ENCODE measurements around the gene PTPRN2. TPM values are rescaled to one million over a fixed set of nuclear protein-coding genes. Genes with fewer than 3 reads are reported as not detected.

The PTPRN2 gene
- total and polyA plus RNA-seq, 2 of the 13 experiments (the other 11 are each of a cell fraction or from before 2014, with no cell fraction given) = 2.5 to 24.2 TPM

GRCh38 chr7:157735826-157736225 is 851.8 kb downstream of the PTPRN2 start:
- no peak for DNase-seq (ENCODE audit: low spot score)
- Histone ChIP-seq H3K27ac (ENCODE audit: extremely low read length, insufficient read depth, low read length) (no peak overlapping the region), H2AFZ (ENCODE audit: low read length) (no peak overlapping the region), H3K9ac (ENCODE audit: insufficient read depth, low read depth, low read length) (no peak overlapping the region), H3K4me3 (replicated peaks in 1 of 3; ENCODE audit: insufficient read depth in 1 of 3, low read depth in 2 of 3, low read length in 3 of 3) (no peak overlapping the region), H3K4me2 (ENCODE audit: low read depth, low read length) (no peak overlapping the region), H3K9me3 (ENCODE audit: low read length) (no peaks in the 10 kb centered on the region), H3K79me2 (ENCODE audit: insufficient read depth, low read length) (no peaks in the 10 kb centered on the region), H3K27me3 (ENCODE audit: control insufficient read depth in 1 of 2, insufficient read depth in 2 of 2, low read length in 2 of 2) (peaks cover 8 to 44% of the 10 kb centered on the region in 2 experiments; a peak in 4 of 5 replicates), H3K4me1 (ENCODE audit: insufficient read depth, low read length) (no peaks in the 10 kb centered on the region), H4K20me1 (ENCODE audit: insufficient read depth, low read length) (peaks cover 7% of the 10 kb centered on the region; the same call in 1 of the 2 replicates), H3K36me3 (replicated peaks in 1 of 2; ENCODE audit: control insufficient read depth in 1 of 2, insufficient read depth in 2 of 2, low read length in 2 of 2) (no peaks in the 10 kb centered on the region)
- no peak for ATAC-seq
- intact Hi-C loops (cut with micrococcal nuclease; ENCODE audit: unreplicated experiment) (no loop called here), in situ Hi-C loops (cut with HindIII; ENCODE audit: extremely low pct_ligation_motif_present, low pct_unique_long_range_greater_than_20kb) (no loop called here)
- no TSS peak for BruUV-seq (replicated peaks)
- no peak for FAIRE-seq
- POLR2A ChIA-PET = no interaction called here
- CTCF ChIA-PET (ENCODE audit: low intra/inter-chr PET ratio, low total read pairs) = no interaction called here
- 45% methylated on average over 10 of the region's 14 CpGs for WGBS (ENCODE audit: low lambda C conversion rate)
- no peak for TF ChIP-seq HBP1 (CRISPR knock-in tag; IDR thresholded peaks at IDR 0.05; ENCODE audit: low read depth)
- TF ChIP-seq ETV5 (CRISPR knock-in tag; IDR thresholded peaks at IDR 0.05; ENCODE audit: borderline replicate concordance) = no peak
- no peak for TF ChIP-seq HDAC1 (CRISPR knock-in tag; IDR thresholded peaks at IDR 0.05)
- TF ChIP-seq ZNF431 (CRISPR knock-in tag; IDR thresholded peaks at IDR 0.05; ENCODE audit: borderline replicate concordance, low read depth) = no peak
- TF ChIP-seq PAF1 (CRISPR knock-in tag; IDR thresholded peaks at IDR 0.05) = no peak
- no peak for TF ChIP-seq CEBPZ (IDR thresholded peaks at IDR 0.05; ENCODE audit: low read length)
- no peak for TF ChIP-seq MIER2 (CRISPR knock-in tag; IDR thresholded peaks at IDR 0.05)
- no peak for TF ChIP-seq GFI1 (CRISPR knock-in tag; IDR thresholded peaks at IDR 0.05; ENCODE audit: borderline replicate concordance)
- TF ChIP-seq GMEB1 (CRISPR knock-in tag; IDR thresholded peaks at IDR 0.05; ENCODE audit: borderline replicate concordance) = no peak
- no peak for TF ChIP-seq ZNF432 (CRISPR knock-in tag; IDR thresholded peaks at IDR 0.05; ENCODE audit: borderline replicate concordance)
- no peak for TF ChIP-seq MAFK (conservative IDR thresholded peaks at IDR 0.05 in 1 of 2, IDR thresholded peaks at IDR 0.05 in 1 of 2; ENCODE audit: low read length in 2 of 2)
- no peak for TF ChIP-seq SAFB2 (CRISPR knock-in tag; IDR thresholded peaks at IDR 0.05; ENCODE audit: borderline replicate concordance, low read depth)
- no peak for TF ChIP-seq ZNF800 (CRISPR knock-in tag; IDR thresholded peaks at IDR 0.05)
- TF ChIP-seq RFX5 (IDR thresholded peaks at IDR 0.05; ENCODE audit: low read depth, low read length) = no peak
- TF ChIP-seq SIX4 (CRISPR knock-in tag; IDR thresholded peaks at IDR 0.05) = no peak
- no peak for TF ChIP-seq PHF8 (CRISPR knock-in tag; IDR thresholded peaks at IDR 0.05)
- no peak for TF ChIP-seq U2AF1 (optimal IDR thresholded peaks at IDR 0.05; ENCODE audit: low read depth, low read length)
- no peak for TF ChIP-seq ATRX (CRISPR knock-in tag; IDR thresholded peaks at IDR 0.05; ENCODE audit: borderline replicate concordance)
